GM03348 (cell line): ENCODE data around the gene POLD1.

Experiments
- DNase-seq: peaks from one replicate; pipeline ENCODE4 v3.0.0; 2012; ENCODE audit warnings: low spot score

Gene POLD1

DNA sequence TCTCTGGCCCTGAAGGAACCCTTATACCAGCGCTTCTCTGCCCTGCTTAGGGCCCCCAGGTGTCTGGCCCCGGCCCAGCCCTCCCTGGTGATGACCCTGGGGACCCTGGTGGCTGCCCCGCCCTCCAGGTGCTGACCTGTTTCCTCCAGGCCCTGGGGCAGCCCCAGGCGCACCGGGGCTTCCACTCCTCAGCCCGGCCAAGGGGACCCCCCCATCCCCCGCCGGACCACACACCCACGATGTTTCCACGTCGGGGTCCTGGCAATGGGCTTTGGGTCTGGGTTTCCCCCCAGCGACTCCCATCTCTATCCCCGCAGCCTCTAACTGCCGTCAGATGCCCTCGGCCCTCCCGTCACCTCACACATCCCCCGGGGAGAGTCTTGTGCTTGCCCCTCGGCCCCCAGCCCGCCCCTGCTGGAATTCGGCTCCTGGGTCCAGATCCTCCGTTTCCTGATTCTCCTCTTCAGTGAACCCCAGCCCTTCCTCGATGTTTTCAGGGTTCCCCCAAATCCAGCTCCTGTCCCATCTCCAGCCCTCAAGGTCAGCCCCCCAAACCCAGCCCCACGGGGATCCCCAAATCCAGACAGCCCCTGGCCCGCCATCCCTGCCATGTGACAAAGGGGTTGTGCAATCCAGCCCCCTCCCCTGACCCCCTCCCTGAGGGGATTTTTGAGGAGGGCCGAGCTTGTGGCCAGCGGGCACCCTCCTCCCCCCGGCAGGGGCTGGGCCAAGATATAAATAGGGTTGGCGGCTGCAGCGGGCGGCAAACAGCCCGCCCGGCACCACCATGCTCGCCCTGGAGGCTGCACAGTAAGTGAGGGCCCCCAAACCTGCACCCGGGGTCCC is 34.3 kb downstream of the POLD1 start, which contains the start of gene SPIB:
Gene SPIB (plus strand): TSS at position 763 of the 846 bp plus-strand sequence. CDS start 25 bp downstream, at position 788.
- no peak for DNase-seq

DNA sequence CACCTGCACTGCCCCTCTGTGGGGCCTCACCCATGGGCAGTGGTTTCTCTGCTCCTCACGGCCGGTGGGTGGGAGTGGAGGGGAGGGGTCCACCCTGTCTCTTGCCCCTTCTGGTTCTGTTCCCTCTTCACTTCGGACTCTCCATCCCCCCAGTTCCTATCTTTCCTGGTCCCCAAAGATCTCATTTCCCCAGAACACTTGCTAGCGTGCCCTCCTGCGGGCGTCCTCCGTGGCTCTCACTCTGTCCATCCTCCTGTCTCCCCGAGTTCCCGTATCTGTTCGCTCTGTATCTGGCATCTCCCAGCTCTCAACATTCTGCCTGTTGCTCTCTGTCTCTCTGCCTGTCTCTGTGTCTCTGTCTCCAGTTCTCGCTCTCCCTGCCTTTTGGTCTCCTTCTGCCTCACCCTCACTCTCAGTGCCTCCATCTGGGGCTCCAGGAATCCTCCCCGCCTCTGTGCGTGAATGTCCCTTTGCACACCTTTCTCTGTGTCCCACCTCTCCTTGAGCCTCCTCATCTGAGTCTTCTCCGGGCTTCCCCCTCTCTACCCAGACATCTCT is 35.0 kb downstream of the POLD1 start:
- no peak for DNase-seq

DNA sequence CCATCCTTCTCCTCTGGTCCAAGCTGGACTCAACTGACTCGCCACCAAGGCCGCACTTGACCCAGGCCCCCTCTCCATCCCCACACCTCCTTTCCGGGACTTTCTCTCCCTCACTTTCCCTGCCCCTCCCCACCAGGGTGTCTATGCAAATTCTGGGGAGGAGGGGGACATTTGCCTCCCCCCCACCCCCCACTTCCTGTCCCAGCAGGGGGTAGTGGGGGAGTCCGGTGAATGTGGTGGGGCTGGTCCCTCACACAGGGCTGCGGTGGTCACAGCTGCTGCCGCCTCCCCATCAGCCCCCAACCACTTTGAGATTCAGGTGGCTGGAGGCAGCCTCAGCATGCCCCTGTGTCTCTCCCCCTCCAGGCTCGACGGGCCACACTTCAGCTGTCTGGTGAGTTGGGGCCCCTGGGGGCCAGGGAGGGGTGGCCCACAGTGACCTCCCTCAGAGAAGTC is 35.5 kb downstream of the POLD1 start:
- no peak for DNase-seq

DNA sequence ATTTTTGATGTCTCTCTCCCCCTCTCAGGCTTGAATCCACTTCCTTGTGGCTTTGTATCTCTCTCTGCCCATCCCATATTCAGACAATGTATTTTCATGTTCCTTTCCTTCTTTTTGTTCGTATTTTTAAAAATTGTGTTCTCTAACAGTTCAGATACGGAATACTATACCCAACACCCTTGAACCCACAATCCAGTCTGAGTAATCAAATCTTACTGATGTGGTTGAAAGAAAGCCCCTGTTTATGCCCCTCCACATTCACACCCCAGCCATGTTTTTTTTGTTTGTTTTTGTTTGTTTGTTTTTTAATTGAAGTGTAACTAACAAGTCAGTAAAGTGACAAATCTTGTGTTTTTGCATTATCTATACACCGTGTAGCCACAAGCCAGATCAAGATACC is 36.0 kb downstream of the POLD1 start:
- DNase-seq = no peak

DNA sequence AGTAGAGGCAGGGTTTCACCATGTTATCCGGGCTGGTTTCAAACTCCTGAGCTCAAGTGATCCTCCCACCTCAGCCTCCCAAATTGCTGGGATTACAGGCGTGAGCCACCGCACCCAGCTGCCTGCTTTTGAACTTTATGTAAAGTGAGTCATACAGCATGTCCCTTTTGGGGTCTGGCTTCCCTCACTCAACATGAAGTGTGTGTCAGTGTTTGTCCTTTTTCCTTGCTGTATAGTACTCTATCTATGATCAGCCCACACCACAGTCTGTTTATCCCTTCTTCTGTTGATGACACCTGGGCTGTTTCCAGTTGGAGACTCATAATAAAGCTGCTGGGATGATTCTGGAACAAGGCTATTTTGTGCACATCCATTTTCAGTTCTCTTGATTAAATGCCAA is 36.7 kb downstream of the POLD1 start:
- no peak for DNase-seq

GRCh38 chr19:50422397-50423278 is 38.5 kb downstream of the POLD1 start:
- DNase-seq = no peak

- no peak for DNase-seq
Observed at GRCh38 chr19:50423279-50424113, 39.3 kb downstream of the POLD1 start.

DNA sequence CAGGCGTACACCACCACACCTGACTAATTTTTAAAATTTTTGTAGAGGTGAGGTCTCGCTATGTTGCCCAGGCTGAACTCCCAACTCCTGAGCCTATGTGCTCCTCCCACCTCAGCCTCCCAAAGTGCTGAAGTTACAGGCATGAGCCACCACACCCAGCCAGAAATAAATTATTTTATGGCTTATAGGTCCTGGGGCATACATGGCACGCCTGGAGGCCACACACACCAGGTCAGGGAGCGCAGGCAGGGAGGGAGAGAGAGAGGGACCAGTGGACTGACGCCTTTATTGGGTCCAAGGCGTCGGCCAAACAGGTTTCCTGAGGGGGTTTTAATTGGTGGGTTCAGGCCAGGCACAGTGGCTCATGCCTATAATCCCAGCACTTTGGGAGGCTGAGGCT is 41.4 kb downstream of the POLD1 start:
- DNase-seq = no peak

GRCh38 chr19:50427318-50427925 is 43.3 kb downstream of the POLD1 start:
- DNase-seq = no peak

GRCh38 chr19:50427997-50428425 is 43.9 kb downstream of the POLD1 start:
- DNase-seq = peak; percentile 85

GRCh38 chr19:50428772-50429463 is 44.8 kb downstream of the POLD1 start:
- DNase-seq = no peak

DNA sequence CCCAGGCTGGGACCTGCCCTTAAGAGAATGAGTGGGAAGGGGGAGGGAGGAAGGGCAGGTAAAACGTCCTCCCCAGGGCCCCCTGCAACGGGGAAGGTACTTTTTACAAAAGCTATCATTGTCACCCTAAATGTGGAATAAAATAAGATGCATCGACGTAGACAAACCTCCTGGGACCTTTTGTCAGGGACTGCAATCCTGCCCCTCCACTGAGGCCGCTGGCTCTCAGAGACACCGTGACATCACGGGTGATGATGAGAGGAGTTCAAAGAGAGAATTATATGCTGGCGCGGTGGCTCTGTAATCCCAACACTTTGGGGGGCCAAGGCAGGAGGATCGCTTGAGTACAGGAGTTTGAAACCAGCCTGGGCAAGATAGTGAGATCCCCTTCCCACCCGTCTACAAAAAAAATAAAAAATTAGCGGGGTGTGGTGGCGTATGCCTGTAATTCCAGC is 46.8 kb downstream of the POLD1 start:
- DNase-seq = no peak

DNA sequence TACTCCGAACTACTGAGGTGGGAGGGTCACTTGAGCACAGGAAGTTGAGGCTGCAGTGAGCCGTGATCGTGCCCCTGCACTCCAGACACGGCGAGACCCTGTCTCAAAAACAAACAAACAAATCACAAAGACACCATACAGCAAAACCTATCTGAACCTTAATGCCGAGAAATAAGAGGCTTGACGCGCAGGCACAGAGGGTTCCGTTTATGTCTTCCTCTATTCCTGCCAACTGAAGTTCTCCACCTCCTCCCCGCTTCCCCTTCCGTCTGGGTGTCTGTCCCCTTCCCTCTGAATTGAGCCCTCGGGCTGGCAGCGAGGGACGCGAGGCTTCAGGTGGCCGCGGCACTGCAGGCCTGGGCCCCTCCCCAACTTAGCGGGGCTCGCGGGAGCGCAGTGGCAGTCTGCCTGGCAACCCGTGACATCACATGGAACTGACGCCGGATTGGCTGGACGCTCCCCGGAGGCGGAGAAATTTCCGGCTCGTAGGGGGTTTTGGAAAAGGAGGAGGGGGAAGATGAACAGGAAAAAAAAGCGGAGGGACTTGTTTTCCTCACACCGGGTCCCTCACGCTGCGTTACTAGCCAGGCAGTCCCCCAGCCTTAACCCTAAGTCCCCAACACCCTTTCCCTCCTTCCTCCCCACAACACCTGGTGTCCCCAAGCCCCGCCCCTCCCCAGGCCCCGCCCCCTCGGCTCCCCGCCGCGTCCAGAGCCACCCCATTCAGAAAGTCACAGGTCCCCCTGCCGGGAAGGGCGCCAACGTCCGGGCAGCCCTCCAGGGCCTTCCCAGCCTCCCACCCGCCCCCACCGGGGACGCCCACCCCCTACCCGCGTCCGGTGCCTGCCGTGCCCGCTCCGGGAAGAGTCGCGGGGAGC is 47.4 kb downstream of the POLD1 start:
- DNase-seq = peak; percentile 96

GRCh38 chr19:50432221-50433028 is 48.3 kb downstream of the POLD1 start, which contains the start of gene MYBPC2:
TSS of gene MYBPC2 (plus strand) at chr19:50432892. CDS start at chr19:50432954, 62 bp downstream.
- peak; percentile 26 for DNase-seq

- no peak for DNase-seq
Observed at GRCh38 chr19:50433201-50434180, 49.3 kb downstream of the POLD1 start.

DNA sequence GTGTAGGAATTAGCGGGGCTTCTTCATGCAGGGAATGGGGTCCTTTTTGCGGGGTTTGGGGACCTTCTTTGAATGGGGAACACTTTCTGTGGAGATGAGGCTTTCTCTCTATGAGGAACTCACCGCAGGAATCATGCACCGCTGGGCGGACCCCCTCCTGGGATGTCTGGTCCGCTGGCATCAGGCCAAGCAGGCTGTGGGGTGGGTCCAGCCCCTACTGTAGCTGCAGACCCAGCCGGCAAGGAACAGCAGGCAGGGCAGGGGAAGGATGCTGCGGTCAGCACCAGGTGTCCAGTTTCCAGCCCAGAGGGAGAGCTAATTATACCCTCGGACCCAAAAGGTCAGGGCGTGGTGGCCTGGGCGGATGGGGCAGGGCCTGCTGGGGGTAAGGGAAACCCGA is 50.4 kb downstream of the POLD1 start:
- DNase-seq = no peak

GRCh38 chr19:50435221-50435620 is 51.1 kb downstream of the POLD1 start:
- no peak for DNase-seq
